ENCODE results near the gene WDR53.
"Not testable (repeated sequence)": the region's sequence is repeated elsewhere in the genome, so short reads cannot be mapped to it uniquely, and the experiment has no call there.

The WDR53 gene

GRCh38 chr3:196568246-196569002 is at the start of gene WDR53, which contains the start of gene FBXO45:
Gene WDR53 (minus strand): TSS chr3:196568554. CDS start chr3:196561475, 7,079 bp downstream.
Gene FBXO45 (plus strand): TSS chr3:196568660. CDS start chr3:196568985, 325 bp downstream.
- peak; percentile 97 for DNase-seq

- DNase-seq = no peak
Observed at GRCh38 chr3:196617256-196617655, 48.9 kb upstream of the WDR53 start.

GRCh38 chr3:196615234-196615633 is 46.9 kb upstream of the WDR53 start:
- DNase-seq = not testable (repeated sequence)

GRCh38 chr3:196611761-196612483 is 43.6 kb upstream of the WDR53 start:
- no peak for DNase-seq

GRCh38 chr3:196609805-196610515 is 41.6 kb upstream of the WDR53 start:
- no peak for DNase-seq

- peak; percentile 95 for DNase-seq
Observed at GRCh38 chr3:196609343-196609775, 41.0 kb upstream of the WDR53 start.

GRCh38 chr3:196608693-196609092 is 40.3 kb upstream of the WDR53 start:
- no peak for DNase-seq

- DNase-seq = peak; percentile 55
Observed at GRCh38 chr3:196604548-196604947, 36.2 kb upstream of the WDR53 start.

GRCh38 chr3:196603683-196604082 is 35.3 kb upstream of the WDR53 start:
- peak; percentile 55 for DNase-seq

- no peak for DNase-seq
Observed at GRCh38 chr3:196602673-196603072, 34.3 kb upstream of the WDR53 start.

GRCh38 chr3:196600359-196600758 is 32.0 kb upstream of the WDR53 start:
- no peak for DNase-seq

GRCh38 chr3:196599734-196600128 is 31.4 kb upstream of the WDR53 start:
- no peak for DNase-seq

GRCh38 chr3:196597971-196598733 is 29.8 kb upstream of the WDR53 start:
- DNase-seq = not testable (repeated sequence)

GRCh38 chr3:196596355-196596754 is 28.0 kb upstream of the WDR53 start:
- no peak for DNase-seq

- no peak for DNase-seq
Observed at GRCh38 chr3:196590279-196590678, 21.9 kb upstream of the WDR53 start.

- DNase-seq = no peak
Observed at GRCh38 chr3:196585044-196585757, 16.8 kb upstream of the WDR53 start.

GRCh38 chr3:196572389-196572788 is 4.0 kb upstream of the WDR53 start:
- no peak for DNase-seq

- not testable (repeated sequence) for DNase-seq
Observed at GRCh38 chr3:196570332-196570731, 2.0 kb upstream of the WDR53 start.

GRCh38 chr3:196569003-196569516 is 706 bp upstream of the WDR53 start:
- DNase-seq = peak; percentile 63

- DNase-seq = peak; percentile 71
Observed at GRCh38 chr3:196563721-196564225, 4.6 kb downstream of the WDR53 start.

- no peak for DNase-seq
Observed at GRCh38 chr3:196559826-196560225, 8.5 kb downstream of the WDR53 start.

Data from RPMI8226 (cell line).